Activated naive CD4-positive, alpha-beta T cell treated with anti-CD3 and anti-CD28 coated beads, Interleukin-2, amount 50 U/mL, for 16 hours (primary cell): ENCODE results near the gene MSI1.

Source experiments
- DNase-seq: peaks from one replicate; pipeline ENCODE4 v3.0.0-alpha.2; 2020

Gene MSI1

DNA sequence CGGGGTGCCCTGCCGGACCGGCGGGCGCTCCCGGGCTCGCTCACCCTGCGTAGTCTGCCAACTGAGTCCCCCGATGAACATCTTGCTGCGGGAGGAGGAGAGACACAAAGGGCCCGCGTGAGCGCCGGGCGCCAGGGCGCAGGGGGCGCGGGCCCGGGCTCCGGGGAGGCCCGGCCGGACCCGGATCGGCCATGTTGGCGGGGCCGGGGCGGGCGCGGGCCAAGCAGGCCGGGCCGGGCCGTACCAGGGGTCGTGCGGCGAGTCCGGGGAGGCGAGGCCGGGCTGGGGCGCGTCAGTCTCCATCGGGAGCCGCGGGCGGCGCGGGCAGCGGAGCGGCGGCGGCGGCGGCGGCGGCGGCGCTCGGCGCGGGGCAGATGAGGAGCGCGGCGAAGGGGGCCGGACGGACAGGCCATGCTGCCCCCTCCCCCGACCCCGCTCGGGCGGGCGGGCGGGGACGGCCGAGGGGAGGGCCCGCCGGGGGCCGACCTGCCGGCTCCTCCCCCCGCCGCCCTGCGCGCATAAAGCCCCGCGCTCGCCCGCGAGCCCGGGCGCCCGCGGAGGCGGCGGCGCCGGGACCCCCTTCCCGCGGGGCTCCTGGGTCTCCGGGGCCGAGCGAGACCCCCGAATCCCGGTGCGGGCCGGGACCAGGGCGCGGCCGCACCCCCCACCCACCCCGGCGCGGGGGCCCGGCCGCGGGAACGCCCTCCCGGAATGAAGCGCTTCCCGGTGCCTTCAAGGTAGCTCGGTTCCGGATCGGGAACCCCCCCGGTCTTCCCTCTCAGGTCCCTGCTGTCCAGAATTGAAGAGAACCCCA is at the start of gene MSI1:
TSS of gene MSI1 (minus strand) at position 376 of the 814 bp plus-strand sequence. CDS start at position 303, 73 bp downstream.
- DNase-seq, result no peak

DNA sequence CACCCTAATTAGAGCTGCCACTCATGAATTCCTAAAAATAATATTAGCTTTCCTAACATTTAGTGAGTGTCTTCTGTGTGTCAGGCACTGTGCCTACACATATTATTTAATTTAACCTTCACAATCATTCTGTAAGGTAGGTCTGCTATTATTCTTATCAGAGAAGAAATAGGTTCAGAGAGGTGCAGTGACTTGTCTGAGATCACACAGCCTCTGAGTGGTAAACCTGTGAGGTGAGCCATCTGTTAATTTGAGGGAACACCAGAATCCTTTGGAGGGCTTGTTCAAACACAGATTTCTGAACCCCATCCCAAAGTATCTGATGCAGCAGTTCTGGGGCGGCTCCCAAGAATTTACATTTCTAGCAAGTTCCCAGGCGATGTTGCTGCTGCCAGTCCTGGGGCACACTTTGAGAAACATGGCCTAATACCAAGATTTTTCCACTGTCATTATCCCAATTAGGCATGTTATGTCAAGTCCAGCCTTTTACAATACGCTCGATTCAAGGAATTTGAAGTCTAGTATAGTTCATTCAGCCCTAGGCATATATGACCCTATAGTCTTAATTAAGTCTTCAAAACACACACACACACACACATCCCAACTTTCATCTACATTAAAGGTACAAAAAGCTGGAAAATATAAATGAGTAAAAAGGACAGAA is 49.1 kb upstream of the MSI1 start:
- DNase-seq, result no peak

DNA sequence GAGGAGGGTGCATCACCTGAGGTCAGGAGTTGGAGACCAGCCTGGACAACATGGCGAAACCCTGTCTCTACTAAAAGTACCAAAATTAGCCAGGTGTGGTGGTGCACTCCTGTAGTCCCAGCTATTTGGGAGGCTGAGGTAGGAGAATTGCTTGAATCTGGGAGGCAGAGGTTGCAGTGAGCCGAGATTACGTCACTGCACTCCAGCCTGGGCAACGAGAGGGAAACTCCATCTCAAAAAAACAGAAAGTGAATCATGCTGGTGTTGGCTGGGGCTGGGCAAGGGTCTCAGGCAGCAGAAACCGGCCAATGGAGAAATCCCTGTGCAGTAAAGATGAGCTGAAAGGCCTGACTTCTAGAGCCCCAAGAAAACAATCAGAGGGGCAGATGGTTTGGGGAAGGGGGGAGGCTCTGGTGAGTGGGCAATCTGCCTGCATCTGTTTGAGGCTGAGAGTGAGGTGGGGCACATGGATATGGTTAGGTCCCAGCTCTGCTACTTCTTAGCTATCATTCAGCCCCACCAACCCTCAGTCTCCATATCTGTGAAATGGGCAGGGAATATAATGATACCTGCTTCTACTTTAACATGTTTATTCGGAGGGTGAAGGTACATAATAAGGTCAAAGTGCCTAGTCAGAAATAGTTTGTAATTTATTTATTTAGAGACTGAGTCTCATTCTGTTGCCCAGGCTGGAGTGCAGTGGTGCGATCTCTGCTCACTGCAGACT is 47.7 kb upstream of the MSI1 start:
- no peak for DNase-seq

DNA sequence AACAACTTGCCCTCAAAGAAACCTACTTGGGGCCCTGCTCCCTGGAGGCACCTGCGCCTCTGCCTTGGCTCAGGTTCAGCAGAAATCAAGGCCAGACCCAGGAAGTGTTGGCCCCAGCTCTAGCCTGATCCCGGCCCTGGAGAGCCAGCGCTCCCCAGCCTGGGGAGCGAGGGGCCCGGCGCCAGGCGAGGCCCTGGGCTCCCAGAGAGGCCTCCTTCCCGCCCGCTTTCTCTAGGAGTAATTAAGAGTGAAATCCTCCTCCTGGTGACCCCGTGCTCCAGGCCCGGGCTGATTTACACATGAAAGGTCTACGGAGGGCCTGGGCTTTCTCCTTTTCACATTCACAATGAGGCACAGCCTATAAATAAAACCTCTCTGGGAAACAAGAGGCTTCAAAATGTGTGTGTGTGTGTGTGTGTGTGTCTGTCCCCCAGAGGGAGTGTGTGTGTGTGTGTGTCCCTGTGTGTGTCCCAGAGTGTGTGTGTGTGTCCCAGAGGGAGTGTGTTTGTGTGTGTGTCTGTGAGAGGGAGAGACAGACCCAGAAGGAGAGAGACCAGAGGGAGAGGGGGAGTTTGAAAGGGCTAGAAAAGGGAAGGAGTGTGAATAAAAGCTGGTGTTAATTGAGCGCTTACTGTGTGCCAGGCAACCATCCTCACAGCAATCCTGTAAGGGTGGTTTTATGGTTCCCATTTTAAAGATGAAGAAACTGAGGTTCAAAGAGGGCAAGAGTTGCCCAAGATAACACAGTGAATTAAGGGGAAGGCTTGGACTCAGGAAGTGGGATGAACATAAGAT is 45.1 kb upstream of the MSI1 start:
- DNase-seq, result no peak

DNA sequence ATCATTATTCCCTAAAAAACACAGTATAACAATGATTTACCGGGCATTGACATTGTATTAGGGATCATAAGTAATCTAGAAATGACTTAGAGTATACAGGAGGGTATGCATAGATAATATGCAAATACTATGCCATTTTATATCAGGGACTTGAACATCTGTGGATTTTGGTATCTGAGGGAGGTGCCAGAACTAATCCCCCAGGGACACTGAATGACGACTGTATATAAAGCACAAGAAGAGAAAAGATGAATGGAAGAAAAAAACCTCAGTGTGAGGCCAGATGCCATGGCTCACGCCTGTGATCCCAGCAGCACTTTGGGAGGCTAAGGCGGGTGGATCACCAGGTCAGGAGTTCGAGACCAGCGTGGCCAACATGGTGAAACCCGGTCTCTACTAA is 43.5 kb upstream of the MSI1 start:
- no peak for DNase-seq

DNA sequence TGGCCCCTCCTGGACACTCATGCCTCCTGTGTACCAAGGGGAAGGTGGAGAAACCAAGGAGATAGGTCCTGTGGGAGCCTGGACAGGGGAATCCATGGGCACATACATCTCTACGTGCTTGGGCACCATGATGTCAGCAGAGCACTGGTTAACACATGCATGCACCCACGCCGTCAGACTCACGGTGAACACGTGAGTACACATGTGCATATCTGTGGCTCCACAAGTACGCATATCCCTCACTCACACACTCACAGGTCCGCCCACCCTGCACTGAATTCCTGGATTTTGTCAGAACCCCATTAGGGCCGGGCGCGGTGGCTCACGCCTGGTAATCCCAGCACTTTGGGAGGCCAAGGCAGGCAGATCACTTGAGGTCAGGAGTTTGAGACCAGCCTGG is 39.8 kb upstream of the MSI1 start:
- DNase-seq, result no peak

DNA sequence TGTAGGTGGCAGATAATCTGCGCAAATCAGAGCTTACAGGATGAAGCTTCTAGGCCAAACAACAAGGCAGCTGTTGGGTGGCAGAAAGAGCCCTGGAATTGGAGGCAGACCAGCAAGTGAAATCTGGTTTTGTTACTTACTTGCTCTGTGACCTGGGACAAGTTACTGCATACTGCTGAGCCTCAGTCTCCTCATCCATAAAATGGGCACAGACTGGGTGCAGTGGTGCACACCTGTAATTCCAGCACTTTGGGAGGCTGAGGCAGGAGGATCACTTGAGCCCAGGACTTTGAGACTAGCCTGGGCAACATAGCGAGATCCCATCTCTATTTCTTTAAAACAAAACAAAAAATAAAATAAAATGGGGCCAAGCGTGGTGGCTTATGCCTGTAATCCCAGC is 37.6 kb upstream of the MSI1 start:
- no peak for DNase-seq

DNA sequence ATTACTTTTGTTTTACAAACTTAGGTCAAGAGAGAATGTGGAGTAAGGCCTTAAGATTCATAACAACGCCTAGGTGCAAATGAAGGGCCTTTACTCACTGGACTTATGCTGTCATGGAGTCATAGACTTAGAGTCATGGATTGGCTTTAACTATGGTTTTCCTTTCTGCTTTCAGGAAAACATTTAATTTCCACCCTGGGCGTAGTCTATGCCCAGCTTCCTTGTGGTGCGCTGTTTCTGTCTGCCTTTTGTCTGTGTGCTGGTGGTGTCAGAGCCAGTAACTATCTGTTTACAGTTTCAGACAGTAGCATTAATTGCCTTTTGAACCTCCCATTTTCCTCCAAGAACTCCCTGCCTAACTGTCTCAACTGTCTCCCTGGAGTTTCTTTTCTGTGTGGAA is 37.1 kb upstream of the MSI1 start:
- DNase-seq, result no peak

DNA sequence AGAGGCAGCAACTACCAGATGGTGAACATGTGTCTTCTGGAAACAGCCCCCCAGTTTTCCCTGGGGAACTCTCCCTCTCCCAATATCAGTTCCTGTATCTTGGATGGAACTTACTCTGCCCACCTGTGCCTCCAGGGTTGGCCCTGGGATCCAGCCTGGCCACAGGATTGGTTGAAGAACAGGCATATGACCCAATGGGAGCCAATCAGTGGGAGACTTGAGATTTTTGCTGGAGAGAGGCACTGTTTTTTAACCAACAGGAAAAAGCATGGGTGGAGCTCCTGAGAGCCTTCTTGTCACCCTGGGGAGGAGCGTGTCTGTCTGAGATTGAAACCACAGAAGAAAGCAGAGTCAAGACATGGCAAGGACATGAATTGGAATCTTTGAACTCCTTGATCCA is 35.3 kb upstream of the MSI1 start:
- no peak for DNase-seq

DNA sequence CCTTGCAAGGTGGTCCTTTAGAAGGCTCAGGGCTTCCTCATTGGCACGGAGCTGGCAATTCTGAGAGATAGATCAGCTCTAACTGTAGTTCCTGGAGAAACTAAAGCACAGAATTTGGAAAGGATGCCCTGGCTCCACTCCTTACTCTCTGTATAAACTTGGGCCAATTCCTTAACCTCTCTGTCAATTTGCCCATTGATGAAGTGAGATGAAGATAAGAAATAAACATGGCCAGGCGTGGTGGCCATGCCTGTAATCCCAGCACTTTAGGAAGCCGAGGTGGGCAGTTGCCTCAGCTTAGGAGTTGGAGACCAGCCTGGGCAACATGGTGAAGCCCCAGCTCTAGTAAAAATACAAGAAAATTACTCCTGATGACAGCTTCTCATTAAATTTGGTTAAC is 34.9 kb upstream of the MSI1 start:
- DNase-seq, result no peak

DNA sequence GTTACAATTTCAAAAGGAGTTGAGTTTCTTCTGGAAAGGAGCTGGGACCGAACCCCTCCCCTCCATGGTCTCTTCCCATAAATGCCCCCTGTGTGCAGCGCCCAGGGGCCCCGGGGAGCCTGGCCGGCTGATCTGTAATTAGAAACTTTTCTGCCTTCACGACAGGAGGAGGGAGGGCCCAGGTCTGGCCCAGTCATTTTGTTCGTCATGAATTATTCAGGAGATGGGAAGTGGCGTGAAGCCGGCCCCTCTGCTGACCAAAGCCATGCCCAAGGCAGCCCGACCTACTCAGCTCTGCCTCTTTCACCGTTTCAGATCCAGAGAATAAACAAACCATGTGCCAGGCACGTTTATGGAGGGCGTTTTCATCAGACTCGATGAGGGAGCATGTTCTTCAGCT is 33.3 kb upstream of the MSI1 start:
- no peak for DNase-seq

DNA sequence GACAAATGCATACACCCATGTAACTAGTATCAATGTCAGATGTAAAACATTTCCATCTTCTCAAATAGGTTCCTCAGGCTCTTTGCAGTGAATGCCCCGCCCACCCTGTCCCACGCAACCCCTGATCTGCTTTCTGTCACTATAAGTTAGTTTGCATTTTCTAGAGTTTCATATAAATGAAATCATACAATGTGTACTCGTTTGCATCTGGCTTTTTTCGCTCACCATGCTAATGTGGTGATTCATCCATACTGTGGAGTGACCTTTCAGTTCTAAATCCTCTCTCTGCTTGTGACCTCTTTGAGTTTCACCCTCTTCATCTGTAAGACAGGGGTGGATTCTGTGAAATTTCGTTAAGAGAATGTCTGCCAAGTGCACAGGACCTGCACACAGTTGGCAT is 30.6 kb upstream of the MSI1 start:
- no peak for DNase-seq

DNA sequence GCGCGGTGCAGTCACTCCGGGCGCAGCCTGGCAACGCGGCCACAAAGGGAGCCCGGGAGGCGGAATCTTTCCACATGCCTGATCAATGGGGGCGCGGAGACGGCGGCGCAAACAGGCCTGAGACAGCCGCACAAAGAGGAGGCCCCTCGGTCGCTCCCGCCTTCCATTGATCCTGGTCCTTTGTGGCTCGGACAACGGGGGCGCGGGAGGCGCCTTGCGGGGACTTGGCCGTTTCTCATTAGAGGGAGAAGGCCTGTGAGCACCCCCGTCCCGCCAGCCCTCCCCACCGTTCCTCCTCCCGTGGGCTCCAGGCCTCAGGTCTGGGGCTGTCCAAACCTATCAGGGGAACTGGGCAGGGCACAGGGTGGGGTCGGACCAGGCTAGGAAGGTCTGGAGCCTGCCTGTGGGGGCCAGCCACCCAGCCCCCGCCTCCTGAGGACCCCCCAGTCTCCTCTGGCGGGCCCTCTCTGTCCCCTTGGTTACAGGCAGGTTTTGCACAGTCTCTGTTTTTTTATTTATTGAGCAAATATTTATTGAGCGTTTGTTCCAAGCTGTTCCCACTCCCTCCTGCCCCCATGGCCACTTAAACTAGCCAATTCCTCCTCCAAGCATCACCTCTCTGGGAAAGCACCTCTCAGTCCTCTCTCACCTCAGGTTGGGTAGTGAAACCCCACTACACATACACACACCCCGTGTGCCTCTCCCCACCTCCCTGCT is 29.0 kb upstream of the MSI1 start:
- no peak for DNase-seq

DNA sequence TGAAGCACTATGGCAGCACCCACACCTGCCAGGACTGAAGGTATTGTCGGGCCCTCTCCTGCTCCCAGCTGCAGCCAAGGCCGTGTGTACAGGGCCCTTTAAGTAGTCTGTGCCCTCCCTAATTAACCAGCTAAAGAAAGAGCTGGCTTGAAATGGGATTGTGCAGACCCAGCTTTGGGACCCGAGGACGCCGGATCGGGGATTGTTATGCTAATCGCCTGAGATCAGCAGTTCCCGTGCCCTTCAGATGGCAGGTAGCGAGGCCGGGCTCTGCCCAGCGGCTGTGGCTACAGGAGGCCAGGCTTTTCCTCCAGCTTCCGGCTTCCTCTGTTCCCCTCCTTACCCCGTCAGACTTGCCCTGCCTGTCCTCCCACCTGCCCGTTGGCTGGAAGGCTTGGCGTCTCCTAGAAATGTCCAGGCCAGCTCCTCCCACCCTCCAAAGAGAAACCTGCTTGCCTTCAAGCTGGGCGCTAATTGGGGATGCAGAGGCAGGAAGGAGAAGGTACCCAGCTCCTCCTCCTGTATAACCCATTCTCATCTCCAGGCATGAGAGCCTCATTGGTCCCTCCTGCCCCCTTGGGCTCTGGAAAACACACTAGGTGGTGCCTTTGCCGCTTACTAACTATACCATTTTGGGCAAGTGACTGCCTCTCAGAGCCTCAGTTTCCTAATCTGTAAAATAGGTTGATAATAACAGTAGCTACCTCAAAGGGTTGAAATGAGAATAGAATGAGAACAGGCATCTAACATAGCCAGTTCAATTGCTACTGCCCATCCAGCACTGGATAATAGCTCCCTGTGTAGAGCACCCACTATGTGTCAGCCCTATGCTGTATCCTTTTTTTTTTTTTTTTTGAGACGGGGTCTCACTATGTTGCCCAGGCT is 25.8 kb upstream of the MSI1 start:
- DNase-seq, result no peak

DNA sequence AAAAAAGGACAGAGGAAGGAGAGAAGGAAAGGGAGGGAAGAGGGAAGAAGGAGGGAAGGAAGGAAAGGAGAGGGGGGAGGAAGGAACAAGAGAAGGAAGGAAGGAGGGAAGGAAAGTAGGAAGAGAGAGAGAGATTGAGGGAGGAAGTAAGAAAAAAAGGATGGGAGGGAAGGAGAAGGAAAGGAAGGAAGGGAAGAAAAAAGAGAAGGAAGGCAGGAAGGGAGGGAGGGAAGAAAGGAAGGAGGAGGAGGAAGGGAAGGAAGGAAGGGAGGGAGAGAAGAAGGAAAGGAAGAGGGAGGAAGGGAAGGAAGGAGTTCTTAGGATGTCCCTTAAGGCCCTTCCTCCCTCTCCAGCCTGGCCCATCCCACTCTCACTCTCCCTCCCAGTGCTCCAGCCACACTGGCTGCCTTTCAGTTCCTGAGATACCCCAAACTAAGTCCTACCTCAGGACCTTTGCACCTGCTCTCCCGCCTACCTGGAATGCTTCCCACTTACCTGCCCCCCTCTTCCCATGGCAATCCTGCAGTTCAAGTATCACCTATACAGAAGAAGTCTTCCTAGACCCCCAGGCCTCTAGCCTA is 21.7 kb upstream of the MSI1 start:
- no peak for DNase-seq

DNA sequence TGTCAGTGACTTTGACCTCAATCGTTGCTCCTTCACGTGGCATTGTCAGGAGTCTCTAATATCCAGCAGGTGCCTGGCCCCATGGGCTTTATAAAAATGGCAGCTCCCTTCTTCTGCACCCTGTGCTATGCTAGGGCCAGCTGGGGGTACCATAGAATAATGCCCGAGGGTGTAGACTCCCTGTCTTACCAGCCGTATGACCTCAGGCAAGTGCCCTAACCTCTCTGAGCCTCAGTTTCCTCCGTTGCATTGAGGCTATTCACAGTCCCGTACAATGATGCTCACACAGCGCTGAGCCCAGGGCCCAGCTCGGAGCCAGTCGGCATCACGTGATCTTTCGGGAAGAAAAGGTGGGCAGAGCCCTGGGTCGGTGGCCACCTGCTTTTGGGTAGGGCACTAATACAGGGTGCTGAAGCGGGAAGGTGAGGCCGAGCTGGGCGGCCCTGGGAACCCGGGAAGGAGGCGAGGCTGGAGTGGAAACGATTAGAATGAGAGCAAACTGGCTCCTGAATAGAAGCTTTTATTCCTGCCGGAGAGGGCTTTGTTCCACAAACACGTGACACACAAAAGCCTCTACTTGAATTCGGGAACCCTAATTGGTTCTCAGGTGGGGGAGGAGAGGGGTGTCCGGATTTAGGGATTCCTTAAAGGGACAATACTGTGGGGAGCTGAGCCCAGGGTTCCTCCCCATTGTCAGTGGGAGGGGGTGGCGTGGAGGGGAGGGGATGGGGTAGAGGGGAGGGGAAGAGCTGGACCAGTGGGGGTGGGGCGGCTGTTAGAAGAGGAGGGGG is 19.9 kb upstream of the MSI1 start:
- DNase-seq, result no peak

DNA sequence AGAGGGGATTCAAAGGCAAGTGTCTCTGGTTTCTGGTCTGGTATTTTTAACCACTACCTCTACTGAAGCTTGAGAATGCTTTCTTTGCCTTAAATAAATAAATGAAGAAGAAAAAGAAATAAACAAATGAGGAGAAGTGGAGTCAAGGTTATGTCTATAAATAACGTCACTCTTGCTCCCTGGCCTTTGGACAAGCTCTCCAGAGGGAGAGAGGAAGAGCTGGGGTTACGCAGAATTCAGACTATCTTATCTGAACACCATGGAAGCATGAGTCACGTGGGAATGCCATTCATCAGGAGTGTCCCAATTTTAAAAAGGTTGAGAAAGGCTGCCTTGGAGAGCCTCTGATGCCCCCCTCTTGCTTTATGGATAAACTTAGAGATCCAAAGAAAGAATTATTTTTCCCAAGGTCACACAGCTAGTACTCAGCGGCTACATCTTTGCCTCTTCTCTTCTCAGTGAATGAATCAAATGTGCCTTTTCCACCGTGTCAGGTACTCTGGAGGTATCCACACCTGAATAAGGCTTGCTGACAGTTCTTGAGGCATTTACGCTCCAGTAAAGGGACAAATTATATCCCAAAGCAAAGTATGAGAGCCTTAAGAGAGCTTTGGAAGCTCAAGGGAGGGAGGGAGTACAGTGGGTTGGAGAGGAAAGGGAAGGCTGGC is 12.9 kb upstream of the MSI1 start:
- no peak for DNase-seq

DNA sequence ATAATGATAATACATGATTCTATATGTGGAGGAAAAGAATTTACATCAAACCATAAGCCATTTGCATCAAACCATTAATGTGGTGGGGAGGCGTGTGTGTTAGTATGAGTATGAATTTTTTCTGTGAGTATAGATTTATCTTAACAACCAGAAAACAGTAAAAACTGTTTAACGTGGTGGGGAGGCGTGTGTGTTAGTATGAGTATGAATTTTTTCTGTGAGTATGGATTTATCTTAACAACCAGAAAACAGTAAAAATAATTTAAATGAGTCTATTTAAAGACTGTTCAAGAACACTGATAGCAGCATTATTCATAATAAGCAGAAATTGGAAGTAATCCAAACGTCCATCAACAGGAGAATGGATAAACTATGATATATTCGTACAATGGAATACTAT is 9.1 kb upstream of the MSI1 start:
- DNase-seq, result no peak

DNA sequence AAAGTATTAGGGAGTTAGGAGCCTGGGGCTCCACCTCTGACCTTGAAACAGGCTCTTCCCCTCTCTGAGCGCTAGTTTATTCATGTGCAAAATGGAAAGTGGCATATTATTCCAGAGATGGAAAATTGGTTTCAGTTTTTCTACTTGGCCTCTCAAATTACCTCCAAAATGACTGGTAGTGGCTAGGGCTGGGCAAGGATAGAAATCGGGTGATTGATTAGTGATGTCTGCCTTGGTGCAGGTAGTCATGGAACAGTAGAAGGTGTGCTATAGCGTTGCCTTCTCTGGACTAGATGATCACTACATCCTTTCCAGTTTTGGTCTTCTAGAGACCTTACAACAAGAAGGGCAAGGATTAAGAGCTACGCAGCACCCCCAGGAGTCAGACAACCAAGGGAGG is 8.6 kb upstream of the MSI1 start:
- DNase-seq, result no peak
